Neural cell (in vitro differentiated cells): ENCODE data around the gene DSCAML1.

Source experiments
- EZH2 ChIP-seq: fragments of 200-600, 300-800 bp; shearing (Covaris generic), sonication (generic); IDR thresholded peaks from 2 replicates; pipeline ENCODE4 v1.6.1; 2014; ENCODE audit warnings: antibody characterized with exemption, low read length, borderline replicate concordance, mild to moderate bottlenecking; ENCODE audit not compliant: insufficient read depth, poor library complexity, severe bottlenecking
- RAD21 ChIP-seq: fragments of 450-650 bp; conservative IDR thresholded peaks from 2 replicates; pipeline ENCODE4 v1.6.1; 2014; ENCODE audit warnings: antibody characterized with exemption, mild to moderate bottlenecking, moderate library complexity
- SMC3 ChIP-seq: fragments of 450-650 bp; conservative IDR thresholded peaks from 2 replicates; pipeline ENCODE4 v1.6.1; 2014; ENCODE audit warnings: antibody characterized with exemption, mild to moderate bottlenecking, moderate library complexity; ENCODE audit not compliant: poor library complexity
- TAF1 ChIP-seq: IDR thresholded peaks from 2 replicates; pipeline ENCODE4 v1.6.1; 2012; ENCODE audit warnings: low read depth
- TF ChIP-seq, protein P1 (sequence below): fragments of 450-650 bp; IDR thresholded peaks from 2 replicates; pipeline ENCODE4 v1.5.1; 2014; ENCODE audit warnings: antibody characterized with exemption, mild to moderate bottlenecking, moderate library complexity; ENCODE audit not compliant: poor library complexity, severe bottlenecking

DNA sequence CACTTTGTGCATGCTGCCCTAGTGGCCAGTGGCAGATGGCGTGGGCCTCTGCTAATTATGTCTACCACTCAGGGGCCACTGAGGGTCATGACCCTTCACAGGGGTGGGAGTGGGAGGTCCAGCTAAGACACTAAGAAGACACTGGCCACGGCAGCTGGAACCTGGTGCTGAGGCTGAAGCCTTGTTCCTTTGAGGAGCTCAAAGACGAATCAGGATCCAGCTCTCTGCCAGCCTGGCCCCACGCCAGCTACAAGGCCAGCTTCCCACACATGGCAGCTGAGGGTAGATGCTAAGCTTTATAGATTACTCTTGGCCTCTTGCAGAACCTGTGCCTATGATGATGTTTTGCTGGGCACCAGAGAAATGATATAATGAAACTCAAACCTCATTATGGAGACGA is 226.3 kb downstream of the DSCAML1 start:
- TF ChIP-seq SMC3 (no peak), RAD21 (no peak), EZH2 (no peak), TAF1 (no peak)
- TF ChIP-seq, protein P1, sequence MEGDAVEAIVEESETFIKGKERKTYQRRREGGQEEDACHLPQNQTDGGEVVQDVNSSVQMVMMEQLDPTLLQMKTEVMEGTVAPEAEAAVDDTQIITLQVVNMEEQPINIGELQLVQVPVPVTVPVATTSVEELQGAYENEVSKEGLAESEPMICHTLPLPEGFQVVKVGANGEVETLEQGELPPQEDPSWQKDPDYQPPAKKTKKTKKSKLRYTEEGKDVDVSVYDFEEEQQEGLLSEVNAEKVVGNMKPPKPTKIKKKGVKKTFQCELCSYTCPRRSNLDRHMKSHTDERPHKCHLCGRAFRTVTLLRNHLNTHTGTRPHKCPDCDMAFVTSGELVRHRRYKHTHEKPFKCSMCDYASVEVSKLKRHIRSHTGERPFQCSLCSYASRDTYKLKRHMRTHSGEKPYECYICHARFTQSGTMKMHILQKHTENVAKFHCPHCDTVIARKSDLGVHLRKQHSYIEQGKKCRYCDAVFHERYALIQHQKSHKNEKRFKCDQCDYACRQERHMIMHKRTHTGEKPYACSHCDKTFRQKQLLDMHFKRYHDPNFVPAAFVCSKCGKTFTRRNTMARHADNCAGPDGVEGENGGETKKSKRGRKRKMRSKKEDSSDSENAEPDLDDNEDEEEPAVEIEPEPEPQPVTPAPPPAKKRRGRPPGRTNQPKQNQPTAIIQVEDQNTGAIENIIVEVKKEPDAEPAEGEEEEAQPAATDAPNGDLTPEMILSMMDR = no peak
